HEK293 (cell line): ENCODE results near the gene CCDC14.

ENCODE experiments used
- MZF1 ChIP-seq: fragments of 450-650 bp; formaldehyde crosslinking; IDR thresholded peaks from 2 replicates; pipeline ENCODE4 v1.5.1; 2017; ENCODE audit warnings: missing biosample characterization, missing genetic modification characterization, borderline replicate concordance
- YY1 ChIP-seq: fragments of 450-650 bp; formaldehyde crosslinking; IDR thresholded peaks from 2 replicates; pipeline ENCODE4 v1.5.1; 2018; ENCODE audit warnings: missing biosample characterization, missing genetic modification characterization
- ZBTB7A ChIP-seq: fragments of 450-650 bp; formaldehyde crosslinking; IDR thresholded peaks from 2 replicates; pipeline ENCODE4 v1.5.1; 2016; ENCODE audit warnings: low read depth, missing biosample characterization, missing genetic modification characterization
- ZNF138 ChIP-seq: fragments of 450-650 bp; formaldehyde crosslinking; IDR thresholded peaks from 2 replicates; pipeline ENCODE4 v1.5.1; 2016; ENCODE audit warnings: missing biosample characterization, missing genetic modification characterization, borderline replicate concordance
- ZNF175 ChIP-seq: fragments of 450-650 bp; formaldehyde crosslinking; IDR thresholded peaks from 2 replicates; pipeline ENCODE4 v1.5.1; 2016; ENCODE audit warnings: missing biosample characterization, missing genetic modification characterization
- ZNF23 ChIP-seq: fragments of 450-650 bp; formaldehyde crosslinking; IDR thresholded peaks from 2 replicates; pipeline ENCODE4 v1.5.1; 2016; ENCODE audit warnings: missing biosample characterization, missing genetic modification characterization, borderline replicate concordance
- ZNF416 ChIP-seq: fragments of 450-650 bp; formaldehyde crosslinking; IDR thresholded peaks from 2 replicates; pipeline ENCODE4 v1.5.1; 2016; ENCODE audit warnings: missing biosample characterization, missing genetic modification characterization
- ZNF585B ChIP-seq: fragments of 450-650 bp; formaldehyde crosslinking; IDR thresholded peaks from 2 replicates; pipeline ENCODE4 v1.5.1; 2016; ENCODE audit warnings: missing biosample characterization, missing genetic modification characterization
- ZNF707 ChIP-seq: fragments of 450-650 bp; formaldehyde crosslinking; IDR thresholded peaks from 2 replicates; pipeline ENCODE4 v1.5.1; 2016; ENCODE audit warnings: missing biosample characterization, missing genetic modification characterization
- TF ChIP-seq, protein P1 (sequence below): fragments of 450-650 bp; formaldehyde crosslinking; IDR thresholded peaks from 2 replicates; pipeline ENCODE4 v1.5.1; 2016; ENCODE audit warnings: missing biosample characterization, missing genetic modification characterization
- TF ChIP-seq, protein P2 (sequence below): fragments of 450-650 bp; formaldehyde crosslinking; IDR thresholded peaks from 2 replicates; pipeline ENCODE4 v1.5.1; 2016; ENCODE audit warnings: missing biosample characterization, missing genetic modification characterization
- TF ChIP-seq, protein P3 (sequence below): fragments of 450-650 bp; formaldehyde crosslinking; IDR thresholded peaks from 2 replicates; pipeline ENCODE4 v1.5.1; 2016; ENCODE audit warnings: missing biosample characterization, missing genetic modification characterization

DNA sequence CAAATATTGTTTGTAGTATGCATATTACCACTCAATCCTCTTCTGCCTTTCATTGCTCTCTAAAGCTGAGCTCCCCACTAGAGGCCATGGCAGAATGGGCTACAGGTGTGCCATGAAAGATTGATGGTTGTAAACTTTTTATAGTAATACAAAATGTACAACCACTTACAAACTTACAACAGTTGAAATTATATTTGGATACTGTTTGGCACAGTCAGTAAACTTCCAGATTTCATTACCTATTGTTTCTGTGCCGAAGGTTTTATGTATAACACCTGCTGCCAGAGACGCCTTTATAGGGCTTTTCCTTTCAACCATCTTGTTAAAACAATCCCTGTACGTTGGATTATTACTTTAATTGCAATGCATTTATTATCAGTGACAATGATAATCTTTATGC is 23.9 kb upstream of the CCDC14 start:
- TF ChIP-seq, protein P1, sequence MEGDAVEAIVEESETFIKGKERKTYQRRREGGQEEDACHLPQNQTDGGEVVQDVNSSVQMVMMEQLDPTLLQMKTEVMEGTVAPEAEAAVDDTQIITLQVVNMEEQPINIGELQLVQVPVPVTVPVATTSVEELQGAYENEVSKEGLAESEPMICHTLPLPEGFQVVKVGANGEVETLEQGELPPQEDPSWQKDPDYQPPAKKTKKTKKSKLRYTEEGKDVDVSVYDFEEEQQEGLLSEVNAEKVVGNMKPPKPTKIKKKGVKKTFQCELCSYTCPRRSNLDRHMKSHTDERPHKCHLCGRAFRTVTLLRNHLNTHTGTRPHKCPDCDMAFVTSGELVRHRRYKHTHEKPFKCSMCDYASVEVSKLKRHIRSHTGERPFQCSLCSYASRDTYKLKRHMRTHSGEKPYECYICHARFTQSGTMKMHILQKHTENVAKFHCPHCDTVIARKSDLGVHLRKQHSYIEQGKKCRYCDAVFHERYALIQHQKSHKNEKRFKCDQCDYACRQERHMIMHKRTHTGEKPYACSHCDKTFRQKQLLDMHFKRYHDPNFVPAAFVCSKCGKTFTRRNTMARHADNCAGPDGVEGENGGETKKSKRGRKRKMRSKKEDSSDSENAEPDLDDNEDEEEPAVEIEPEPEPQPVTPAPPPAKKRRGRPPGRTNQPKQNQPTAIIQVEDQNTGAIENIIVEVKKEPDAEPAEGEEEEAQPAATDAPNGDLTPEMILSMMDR (tag by site-specific recombination): no peak
- TF ChIP-seq, protein P2, sequence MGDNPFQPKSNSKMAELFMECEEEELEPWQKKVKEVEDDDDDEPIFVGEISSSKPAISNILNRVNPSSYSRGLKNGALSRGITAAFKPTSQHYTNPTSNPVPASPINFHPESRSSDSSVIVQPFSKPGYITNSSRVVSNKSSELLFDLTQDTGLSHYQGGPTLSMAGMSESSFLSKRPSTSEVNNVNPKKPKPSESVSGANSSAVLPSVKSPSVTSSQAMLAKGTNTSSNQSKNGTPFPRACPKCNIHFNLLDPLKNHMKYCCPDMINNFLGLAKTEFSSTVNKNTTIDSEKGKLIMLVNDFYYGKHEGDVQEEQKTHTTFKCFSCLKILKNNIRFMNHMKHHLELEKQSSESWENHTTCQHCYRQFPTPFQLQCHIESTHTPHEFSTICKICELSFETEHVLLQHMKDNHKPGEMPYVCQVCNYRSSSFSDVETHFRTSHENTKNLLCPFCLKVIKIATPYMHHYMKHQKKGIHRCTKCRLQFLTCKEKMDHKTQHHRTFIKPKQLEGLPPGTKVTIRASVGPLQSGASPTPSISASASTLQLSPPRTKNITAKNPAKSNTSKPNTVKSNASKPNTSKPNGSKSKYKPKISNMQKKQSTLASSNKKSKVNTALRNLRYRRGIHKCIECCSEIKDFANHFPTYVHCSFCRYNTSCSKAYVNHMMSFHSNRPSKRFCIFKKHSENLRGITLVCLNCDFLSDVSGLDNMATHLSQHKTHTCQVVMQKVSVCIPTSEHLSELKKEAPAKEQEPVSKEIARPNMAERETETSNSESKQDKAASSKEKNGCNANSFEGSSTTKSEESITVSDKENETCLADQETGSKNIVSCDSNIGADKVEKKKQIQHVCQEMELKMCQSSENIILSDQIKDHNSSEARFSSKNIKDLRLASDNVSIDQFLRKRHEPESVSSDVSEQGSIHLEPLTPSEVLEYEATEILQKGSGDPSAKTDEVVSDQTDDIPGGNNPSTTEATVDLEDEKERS (tag by site-specific recombination): no peak
- TF ChIP-seq ZNF23 (tag by site-specific recombination) (no peak), ZNF175 (no peak), YY1 (no peak), ZNF138 (tag by site-specific recombination) (no peak), ZNF585B (tag by site-specific recombination) (no peak), ZNF707 (tag by site-specific recombination) (no peak), MZF1 (tag by site-specific recombination) (no peak), ZBTB7A (tag by site-specific recombination) (no peak), ZNF416 (tag by site-specific recombination) (no peak)
- TF ChIP-seq, protein P3, sequence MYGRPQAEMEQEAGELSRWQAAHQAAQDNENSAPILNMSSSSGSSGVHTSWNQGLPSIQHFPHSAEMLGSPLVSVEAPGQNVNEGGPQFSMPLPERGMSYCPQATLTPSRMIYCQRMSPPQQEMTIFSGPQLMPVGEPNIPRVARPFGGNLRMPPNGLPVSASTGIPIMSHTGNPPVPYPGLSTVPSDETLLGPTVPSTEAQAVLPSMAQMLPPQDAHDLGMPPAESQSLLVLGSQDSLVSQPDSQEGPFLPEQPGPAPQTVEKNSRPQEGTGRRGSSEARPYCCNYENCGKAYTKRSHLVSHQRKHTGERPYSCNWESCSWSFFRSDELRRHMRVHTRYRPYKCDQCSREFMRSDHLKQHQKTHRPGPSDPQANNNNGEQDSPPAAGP (tag by site-specific recombination): no peak
